ENCODE measurements around the gene ZNF598. TPM values are rescaled to one million over a fixed set of nuclear protein-coding genes. Genes with fewer than 3 reads are reported as not detected.
A peak's percentile ranks its signal among the peaks of the same experiment; 100 is the strongest.
"Not testable (repeated sequence)": the region's sequence is repeated elsewhere in the genome, so short reads cannot be mapped to it uniquely, and the experiment has no call there.

ZNF598 gene
- total RNA-seq, 6 donors from 2014 or later: 20.1 to 62.8 (median 41.7) TPM

- WGBS, 2 donors: 55 to 78% methylated on average over 4 to 6 of the region's 6 CpGs
- Histone ChIP-seq H3K4me3 (no peak overlapping the region), H3K4me1 (peaks cover 30 to 54% (median 34%) of the 10 kb centered on the region in 4 donors), H3K27ac (peak overlapping the region in 1 of 4 donors; percentile 5), H3K27me3 (no peaks in the 10 kb centered on the region), H3K9me3 (no peaks in the 10 kb centered on the region), H3K36me3 (peaks cover 14 to 34% (median 23%) of the 10 kb centered on the region in 4 donors)
- ATAC-seq (ENCODE audit: low FRiP score in 2 of 2) (no peak), DNase-seq (no peak)
- TF ChIP-seq, protein P1, sequence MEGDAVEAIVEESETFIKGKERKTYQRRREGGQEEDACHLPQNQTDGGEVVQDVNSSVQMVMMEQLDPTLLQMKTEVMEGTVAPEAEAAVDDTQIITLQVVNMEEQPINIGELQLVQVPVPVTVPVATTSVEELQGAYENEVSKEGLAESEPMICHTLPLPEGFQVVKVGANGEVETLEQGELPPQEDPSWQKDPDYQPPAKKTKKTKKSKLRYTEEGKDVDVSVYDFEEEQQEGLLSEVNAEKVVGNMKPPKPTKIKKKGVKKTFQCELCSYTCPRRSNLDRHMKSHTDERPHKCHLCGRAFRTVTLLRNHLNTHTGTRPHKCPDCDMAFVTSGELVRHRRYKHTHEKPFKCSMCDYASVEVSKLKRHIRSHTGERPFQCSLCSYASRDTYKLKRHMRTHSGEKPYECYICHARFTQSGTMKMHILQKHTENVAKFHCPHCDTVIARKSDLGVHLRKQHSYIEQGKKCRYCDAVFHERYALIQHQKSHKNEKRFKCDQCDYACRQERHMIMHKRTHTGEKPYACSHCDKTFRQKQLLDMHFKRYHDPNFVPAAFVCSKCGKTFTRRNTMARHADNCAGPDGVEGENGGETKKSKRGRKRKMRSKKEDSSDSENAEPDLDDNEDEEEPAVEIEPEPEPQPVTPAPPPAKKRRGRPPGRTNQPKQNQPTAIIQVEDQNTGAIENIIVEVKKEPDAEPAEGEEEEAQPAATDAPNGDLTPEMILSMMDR (IDR thresholded peaks at IDR 0.05): no peak
- no peak for TF ChIP-seq POLR2A (IDR thresholded peaks at IDR 0.05)
Observed at GRCh38 chr16:1961651-1962067, 48.0 kb downstream of the ZNF598 start.

- 63 to 64% methylated on average over 14 to 20 of the region's 20 CpGs for WGBS, 2 donors
- no peaks in the 10 kb centered on the region for H3K9me3 ChIP-seq
- H3K4me3 ChIP-seq: peak overlapping the region in 1 of 4 donors; percentile 94
- DNase-seq (no peak), ATAC-seq (ENCODE audit: low FRiP score in 2 of 2) (no peak)
- H3K36me3 ChIP-seq: peaks cover 14 to 34% (median 23%) of the 10 kb centered on the region in 4 donors
- H3K4me1 ChIP-seq: peaks cover 27 to 51% (median 32%) of the 10 kb centered on the region in 4 donors
- TF ChIP-seq EP300 (IDR thresholded peaks at IDR 0.05) (no peak), POLR2A (IDR thresholded peaks at IDR 0.05) (no peak), POLR2AphosphoS5 (IDR thresholded peaks at IDR 0.05) (no peak)
- TF ChIP-seq, protein P1 (IDR thresholded peaks at IDR 0.05): no peak
- peak overlapping the region in 1 of 4 donors; percentile 94 for H3K27ac ChIP-seq
- H3K27me3 ChIP-seq: no peaks in the 10 kb centered on the region
Observed at GRCh38 chr16:1960665-1961630, 48.7 kb downstream of the ZNF598 start.

DNA sequence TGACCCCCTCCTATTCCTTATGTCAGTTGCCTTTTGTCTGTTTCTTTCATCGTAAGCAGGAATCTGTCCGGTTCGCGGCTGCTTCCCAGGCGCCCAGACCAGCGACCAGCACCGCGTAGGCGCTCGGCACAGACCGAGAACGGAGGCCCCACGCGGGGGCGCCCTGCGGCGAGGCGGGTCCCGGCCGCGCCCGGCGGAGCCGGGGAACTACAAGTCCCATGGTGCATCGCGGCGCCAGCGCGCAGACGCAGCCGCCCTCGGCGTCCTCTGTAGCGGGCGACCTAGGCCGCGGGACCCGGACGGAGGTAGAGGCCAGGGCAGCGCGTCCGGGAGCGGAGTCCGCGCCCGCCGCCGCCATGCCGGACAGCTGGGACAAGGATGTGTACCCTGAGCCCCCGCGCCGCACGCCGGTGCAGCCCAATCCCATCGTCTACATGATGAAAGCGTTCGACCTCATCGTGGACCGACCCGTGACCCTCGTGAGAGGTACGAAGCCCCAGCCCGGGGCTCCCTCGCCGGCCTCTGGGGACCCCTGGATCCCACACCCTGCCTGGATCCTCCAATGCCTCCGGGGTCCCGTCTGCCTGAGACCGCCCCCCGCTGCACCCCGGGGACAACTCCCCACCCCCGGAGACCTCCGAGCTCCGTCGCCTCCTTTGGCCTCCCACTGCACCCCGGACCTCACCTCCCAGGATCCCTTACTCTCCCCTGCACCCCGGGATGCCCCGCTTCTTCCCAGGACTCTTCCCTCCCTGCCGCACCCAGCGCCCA, 50.2 kb downstream of the ZNF598 start, which contains the start of gene NDUFB10:
Gene NDUFB10, plus strand, starts transcription at position 270 of the 771 bp plus-strand sequence. Its CDS starts 87 bp downstream, at position 357.
- Histone ChIP-seq H3K36me3 (peaks cover 14 to 34% (median 23%) of the 10 kb centered on the region in 4 donors), H3K27me3 (no peaks in the 10 kb centered on the region), H3K4me3 (peak within 1 kb of the TSS; percentile 72 to 96 (median 94)), H3K27ac (peak within 1 kb of the TSS; percentile 79 to 94 (median 90)), H3K9me3 (no peaks in the 10 kb centered on the region), H3K4me1 (peaks cover 21 to 43% (median 26%) of the 10 kb centered on the region in 4 donors)
- 0 to 1% methylated on average over 23 to 71 of the region's 79 CpGs for WGBS, 2 donors
- DNase-seq: peak; percentile 95 to 99
- peak; percentile 95 to 98 for ATAC-seq (ENCODE audit: low FRiP score in 2 of 2)
- TF ChIP-seq POLR2AphosphoS5 (IDR thresholded peaks at IDR 0.05) (peak; percentile 87 to 97), EP300 (IDR thresholded peaks at IDR 0.05) (no peak), POLR2A (IDR thresholded peaks at IDR 0.05) (peak in 3 of 4 donors; percentile 1 to 97 (median 97))
- TF ChIP-seq, protein P1 (IDR thresholded peaks at IDR 0.05): peak; percentile 60 to 92 (median 76)

DNA sequence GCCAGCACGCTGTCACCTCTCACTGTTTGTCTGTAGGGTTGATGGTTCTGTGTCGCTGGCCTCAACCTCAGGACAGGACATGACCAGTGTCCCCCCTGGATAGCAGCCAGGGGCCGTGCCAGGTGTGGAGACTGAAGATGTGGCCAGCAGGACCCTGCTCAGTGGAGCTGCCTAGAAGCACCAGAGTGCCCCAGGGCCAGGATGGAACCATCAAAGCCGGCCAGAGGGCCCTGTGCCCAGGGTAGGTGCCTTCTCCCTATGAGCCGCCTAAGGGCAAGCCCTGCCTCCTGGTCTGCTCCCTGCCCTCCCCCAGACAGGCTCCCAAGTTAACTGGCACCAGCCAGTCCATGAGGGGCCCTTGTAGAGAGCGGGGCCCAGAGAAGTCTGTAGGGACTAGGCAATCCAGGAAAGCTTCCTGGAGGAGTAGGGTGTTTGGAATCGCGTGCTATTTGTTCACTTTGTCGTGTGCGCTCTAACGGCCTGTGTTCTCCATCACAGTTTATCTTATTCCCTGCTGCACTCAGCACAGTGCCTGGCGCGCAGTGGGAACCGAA, 50.8 kb downstream of the ZNF598 start:
- H3K27ac ChIP-seq: peak overlapping the region; percentile 79 to 94 (median 90)
- DNase-seq: no peak
- peaks cover 14 to 32% (median 23%) of the 10 kb centered on the region in 4 donors for H3K36me3 ChIP-seq
- TF ChIP-seq, protein P1 (IDR thresholded peaks at IDR 0.05): no peak
- TF ChIP-seq POLR2AphosphoS5 (IDR thresholded peaks at IDR 0.05): no peak
- TF ChIP-seq POLR2A (IDR thresholded peaks at IDR 0.05): no peak
- TF ChIP-seq EP300 (IDR thresholded peaks at IDR 0.05): no peak
- ATAC-seq (ENCODE audit: low FRiP score in 2 of 2): peak; percentile 0 to 35
- peaks cover 21 to 38% (median 24%) of the 10 kb centered on the region in 4 donors for H3K4me1 ChIP-seq
- peak overlapping the region in 3 of 4 donors; percentile 72 to 95 (median 94) for H3K4me3 ChIP-seq
- 19 to 41% methylated on average over 8 to 13 of the region's 14 CpGs for WGBS, 2 donors
- no peaks in the 10 kb centered on the region for H3K27me3 ChIP-seq
- no peaks in the 10 kb centered on the region for H3K9me3 ChIP-seq

DNA sequence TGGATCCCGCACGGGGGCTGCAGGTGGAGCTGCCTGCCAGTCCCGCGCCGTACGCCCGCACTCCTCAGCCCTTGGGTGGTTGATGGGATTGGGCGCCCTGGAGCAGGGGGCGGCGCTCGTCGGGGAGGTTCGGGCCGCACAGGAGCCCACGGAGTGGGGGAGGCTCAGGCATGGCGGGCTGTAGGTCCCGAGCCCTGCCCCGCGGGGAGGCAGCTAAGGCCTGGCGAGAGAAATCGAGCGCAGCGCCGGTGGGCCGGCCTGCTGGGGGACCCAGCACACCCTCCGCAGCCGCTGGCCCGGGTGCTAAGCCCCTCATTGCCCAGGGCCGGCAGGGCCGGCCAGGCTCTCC, 51.5 kb downstream of the ZNF598 start:
- not testable (repeated sequence) for H3K9me3 ChIP-seq; H3K27ac ChIP-seq; H3K4me3 ChIP-seq; H3K27me3 ChIP-seq; ATAC-seq (ENCODE audit: low FRiP score in 2 of 2)
- peak in 1 of 2 donors; percentile 84 for DNase-seq
- Histone ChIP-seq H3K4me1 (peaks cover 16 to 31% (median 20%) of the 10 kb centered on the region in 4 donors), H3K36me3 (peaks cover 14 to 25% (median 21%) of the 10 kb centered on the region in 4 donors)
- whole genome bisulfite sequencing, 2 donors: 76 to 87% methylated on average over 7 to 10 of the region's 30 CpGs

- not testable (repeated sequence) for H3K27me3 ChIP-seq; ATAC-seq (ENCODE audit: low FRiP score in 2 of 2); H3K9me3 ChIP-seq; H3K4me3 ChIP-seq; DNase-seq; H3K27ac ChIP-seq
- Histone ChIP-seq H3K4me1 (peaks cover 13 to 27% (median 18%) of the 10 kb centered on the region in 4 donors), H3K36me3 (peaks cover 14 to 20% (median 15%) of the 10 kb centered on the region in 4 donors)
- 88% methylated on average over 16 to 20 of the region's 22 CpGs for WGBS, 2 donors
Observed at GRCh38 chr16:1957434-1958142, 52.0 kb downstream of the ZNF598 start.

All from upper lobe of left lung (tissue), 6 donors.